BE2C (cell line): ENCODE data around the gene CACNB2.

Source experiments
- DNase-seq: peaks from one replicate; pipeline ENCODE4 v3.0.0-alpha.2; 2020
- H3K27me3 ChIP-seq: fragments of 250-450 bp; sonication (Bioruptor Pico); 2 replicates; pipeline ENCODE4 v1.5.1; 2020; ENCODE audit warnings: mild to moderate bottlenecking
- H3K36me3 ChIP-seq: fragments of 250-450 bp; sonication (Bioruptor Pico); 2 replicates; pipeline ENCODE4 v1.5.1; 2020; ENCODE audit warnings: mild to moderate bottlenecking
- H3K4me1 ChIP-seq: fragments of 250-450 bp; sonication (Bioruptor Pico); 2 replicates; pipeline ENCODE4 v1.5.1; 2020
- H3K4me3 ChIP-seq: 2 replicates; pipeline ENCODE4 v1.5.1; 2011; ENCODE audit warnings: low read depth, low read length
- H3K9me3 ChIP-seq: fragments of 250-450 bp; sonication (Bioruptor Pico); 2 replicates; pipeline ENCODE4 v1.5.1; 2020
- CTCF ChIP-seq: IDR thresholded peaks from 2 replicates; pipeline ENCODE4 v1.5.1; 2012; ENCODE audit warnings: mild to moderate bottlenecking, low read depth, low read length

Gene CACNB2

GRCh38 chr10:18399158-18399557, 258.9 kb downstream of the CACNB2 start:
- H3K4me1 ChIP-seq, result no peaks in the 10 kb centered on the region
- TF ChIP-seq CTCF, result no peak
- no peak overlapping the region for H3K4me3 ChIP-seq
- DNase-seq, result no peak
- no peaks in the 10 kb centered on the region for H3K36me3 ChIP-seq
- no peaks in the 10 kb centered on the region for H3K9me3 ChIP-seq
- no peaks in the 10 kb centered on the region for H3K27me3 ChIP-seq

- no peaks in the 10 kb centered on the region for H3K9me3 ChIP-seq
- TF ChIP-seq CTCF, result no peak
- H3K27me3 ChIP-seq, result no peaks in the 10 kb centered on the region
- no peaks in the 10 kb centered on the region for H3K4me1 ChIP-seq
- no peak overlapping the region for H3K4me3 ChIP-seq
- DNase-seq, result no peak
- no peaks in the 10 kb centered on the region for H3K36me3 ChIP-seq
Observed at GRCh38 chr10:18400201-18400905, 260.1 kb downstream of the CACNB2 start.

- H3K4me1 ChIP-seq, result no peaks in the 10 kb centered on the region
- no peak overlapping the region for H3K4me3 ChIP-seq
- DNase-seq, result no peak
- H3K36me3 ChIP-seq, result no peaks in the 10 kb centered on the region
- H3K9me3 ChIP-seq, result no peaks in the 10 kb centered on the region
- no peak for TF ChIP-seq CTCF
- no peaks in the 10 kb centered on the region for H3K27me3 ChIP-seq
Observed at GRCh38 chr10:18400906-18401245, 260.7 kb downstream of the CACNB2 start.

GRCh38 chr10:18401416-18402195, 261.4 kb downstream of the CACNB2 start:
- Histone ChIP-seq H3K27me3 (no peaks in the 10 kb centered on the region), H3K9me3 (no peaks in the 10 kb centered on the region), H3K4me3 (no peak overlapping the region), H3K4me1 (no peaks in the 10 kb centered on the region), H3K36me3 (no peaks in the 10 kb centered on the region)
- DNase-seq, result no peak
- no peak for TF ChIP-seq CTCF

- no peak overlapping the region for H3K4me3 ChIP-seq
- H3K36me3 ChIP-seq, result no peaks in the 10 kb centered on the region
- H3K27me3 ChIP-seq, result no peaks in the 10 kb centered on the region
- H3K9me3 ChIP-seq, result no peaks in the 10 kb centered on the region
- DNase-seq, result no peak
- no peak for TF ChIP-seq CTCF
- no peaks in the 10 kb centered on the region for H3K4me1 ChIP-seq
Observed at GRCh38 chr10:18402853-18403252, 262.6 kb downstream of the CACNB2 start.

GRCh38 chr10:18404530-18404929, 264.3 kb downstream of the CACNB2 start:
- no peak for TF ChIP-seq CTCF
- Histone ChIP-seq H3K9me3 (no peaks in the 10 kb centered on the region), H3K4me1 (no peaks in the 10 kb centered on the region), H3K27me3 (no peaks in the 10 kb centered on the region), H3K36me3 (no peaks in the 10 kb centered on the region), H3K4me3 (no peak overlapping the region)
- DNase-seq, result no peak
